Right lobe of liver (tissue), 6 donors: ENCODE results near the gene SYTL3. TPM values are rescaled to one million over a fixed set of nuclear protein-coding genes. Genes with fewer than 3 reads are reported as not detected.
"Not testable (repeated sequence)": the region's sequence is repeated elsewhere in the genome, so short reads cannot be mapped to it uniquely, and the experiment has no call there.

Experiments
- ATAC-seq, 4 donors: fragments of 200-7000 bp; cut with Tn5 transposase; one replicate each; pipeline ENCODE4 v1.9.1; 2020; ENCODE audit warnings: mild to moderate bottlenecking in 4 of 4, moderate library complexity in 4 of 4
- DNase-seq, 3 donors: peaks; one replicate each; pipeline ENCODE4 v3.0.0-alpha.2; 2020
- H3K27ac ChIP-seq, 3 donors: fragments of 200-600 bp; one replicate each; pipeline ENCODE4 v1.8.0; 2022
- H3K27me3 ChIP-seq, 2 donors: fragments of 200-600 bp; one replicate each; pipeline ENCODE4 v1.8.0; 2022
- H3K36me3 ChIP-seq, 4 donors: fragments of 200-600 bp; sonication (generic) in 1 of 4; one replicate each; pipeline versions ENCODE4 v1.5.1 to v1.8.0; 2017 to 2022; ENCODE audit warnings: control low read depth in 1 of 4
- H3K4me1 ChIP-seq, 4 donors: fragments of 200-600 bp; sonication (generic) in 1 of 4; one replicate each; pipeline versions ENCODE4 v1.5.1 to v1.8.0; 2017 to 2022; ENCODE audit warnings: control low read depth in 1 of 4
- H3K4me3 ChIP-seq, 3 donors: fragments of 200-600 bp; one replicate each; pipeline ENCODE4 v1.8.0; 2022
- H3K9me3 ChIP-seq, 4 donors: fragments of 200-600 bp; sonication (generic) in 1 of 4; one replicate each; pipeline versions ENCODE4 v1.5.1 to v1.8.0; 2017 to 2022; ENCODE audit warnings: control low read depth in 1 of 4
- CTCF ChIP-seq, 4 donors: fragments of 200-600 bp in 3 of 4; fragments of 450-650 bp in 1 of 4; IDR thresholded peaks; one replicate each; pipeline versions ENCODE4 v1.5.1 to v1.8.0; 2016 to 2022; ENCODE audit warnings: antibody characterized with exemption in 4 of 4, mild to moderate bottlenecking in 2 of 4
- POLR2A ChIP-seq: fragments of 450-650 bp; IDR thresholded peaks from one replicate; pipeline ENCODE4 v1.6.1; 2017; ENCODE audit warnings: antibody characterized with exemption, mild to moderate bottlenecking
- WGBS: methylation state at CpG from one replicate; pipeline ENCODE4 v1.1.6; 2018; ENCODE audit warnings: low coverage, low lambda C conversion rate; ENCODE audit not compliant: insufficient coverage; ENCODE audit errors: missing lambda C conversion rate; 5-methylcytosine and 5-hydroxymethylcytosine counted together
- intact Hi-C, 2 donors: fragments of 100-400 bp; cut with DNase I; formaldehyde crosslinking; loops; one replicate each; pipeline versions ENCODE4 v1.11.2 to v1.14.1; 2022
- total RNA-seq, 6 experiments: library from RNA; depleted of rRNA in 2 of 6; stranded (reverse); fragments of >200 nt in 2 of 6; fragmentation: NEBNext Ultra II Directional in 3 of 6; extraction: Animal tissue kit (Norgen Biotek cat#: 25700) in 3 of 6; gene quantifications; one replicate each; pipeline versions ENCODE4 v1.1.0 to v1.2.4, GENCODE V29; 2016 to 2023
- donor health status: DM: no; HTN: yes; CAD: no.
- donor health status: DM: no; HTN: no; CAD: no.
- donor health status: DM: no; HTN: no; CAD: no.
- donor health status: DM: no; HTN: yes; CAD: no.
- donor health status: DM: no; HTN: yes; CAD: no.

Gene SYTL3
- total RNA-seq, 6 experiments from 2014 or later: 0.66 to 1.7 (median 1.0) TPM

DNA sequence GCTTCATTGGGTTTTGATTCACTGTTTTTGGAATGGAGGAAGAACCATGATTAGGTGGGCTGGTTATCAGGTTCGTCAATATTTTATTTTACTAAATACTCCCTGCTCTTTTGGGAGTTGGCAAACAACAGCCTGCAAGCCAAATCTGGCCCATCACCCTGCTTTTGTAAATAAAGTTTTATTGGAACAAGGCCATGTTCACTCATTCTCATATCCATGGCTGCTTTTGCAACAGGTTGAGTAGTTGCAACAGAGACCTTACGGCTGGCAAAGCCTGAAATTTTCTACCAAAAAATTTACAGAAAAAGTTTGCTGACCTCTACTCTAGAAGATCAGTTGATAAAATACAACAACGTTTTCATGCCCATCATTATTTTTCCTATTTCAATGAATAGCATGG, 45.1 kb downstream of the SYTL3 start:
- ATAC-seq: peak in 1 of 4 donors; percentile 18
- peaks cover 0 to 4% (median 0%) of the 10 kb centered on the region in 4 donors for H3K4me1 ChIP-seq
- intact Hi-C loops: no loop called here
- H3K27ac ChIP-seq: no peak overlapping the region
- H3K9me3 ChIP-seq: no peaks in the 10 kb centered on the region
- TF ChIP-seq POLR2A (no peak), CTCF (IDR thresholded peaks at IDR 0.05) (no peak)
- peak in 1 of 3 donors; percentile 44 for DNase-seq
- no peak overlapping the region for H3K4me3 ChIP-seq
- no peaks in the 10 kb centered on the region for H3K27me3 ChIP-seq
- H3K36me3 ChIP-seq: no peaks in the 10 kb centered on the region
- WGBS: 21% methylated on average over 3 of the region's 3 CpGs

- no peak overlapping the region for H3K4me3 ChIP-seq
- H3K27me3 ChIP-seq: no peaks in the 10 kb centered on the region
- 89% methylated on average over 2 of the region's 2 CpGs for WGBS
- no peaks in the 10 kb centered on the region for H3K36me3 ChIP-seq
- no peaks in the 10 kb centered on the region for H3K4me1 ChIP-seq
- H3K27ac ChIP-seq: no peak overlapping the region
- H3K9me3 ChIP-seq: no peaks in the 10 kb centered on the region
- TF ChIP-seq CTCF (IDR thresholded peaks at IDR 0.05): no peak
- TF ChIP-seq POLR2A: no peak
- DNase-seq: peak in 1 of 3 donors; percentile 13
- intact Hi-C loops: no loop called here
- no peak for ATAC-seq
These were observed 48.0 kb downstream of the SYTL3 start for GRCh38 chr6:158697811-158698210.

- Histone ChIP-seq H3K9me3 (no peaks in the 10 kb centered on the region), H3K4me3 (no peak overlapping the region), H3K27ac (no peak overlapping the region), H3K4me1 (peaks cover 0 to 4% (median 2%) of the 10 kb centered on the region in 4 donors), H3K36me3 (no peaks in the 10 kb centered on the region), H3K27me3 (no peaks in the 10 kb centered on the region)
- TF ChIP-seq POLR2A: no peak
- no peak for TF ChIP-seq CTCF (IDR thresholded peaks at IDR 0.05)
- DNase-seq: peak in 1 of 3 donors; percentile 33
- peak in 1 of 4 donors; percentile 21 for ATAC-seq
- intact Hi-C loops: no loop called here
- no CpG with 5 or more reads among the region's 8 CpGs for WGBS
These were observed 49.1 kb downstream of the SYTL3 start for GRCh38 chr6:158698931-158699330.

GRCh38 chr6:158701268-158701667, 51.4 kb downstream of the SYTL3 start:
- ATAC-seq, intact Hi-C loops, H3K36me3 ChIP-seq, H3K27ac ChIP-seq, H3K9me3 ChIP-seq, H3K4me1 ChIP-seq, H3K27me3 ChIP-seq, H3K4me3 ChIP-seq: not testable (repeated sequence)
- 89% methylated on average over 3 of the region's 3 CpGs for WGBS
- peak in 1 of 3 donors; percentile 37 for DNase-seq

- Histone ChIP-seq H3K4me1 (peaks cover 0 to 10% (median 4%) of the 10 kb centered on the region in 4 donors), H3K27me3 (no peaks in the 10 kb centered on the region), H3K4me3 (no peak overlapping the region), H3K27ac (no peak overlapping the region), H3K36me3 (no peaks in the 10 kb centered on the region), H3K9me3 (no peaks in the 10 kb centered on the region)
- DNase-seq (peak in 1 of 3 donors; percentile 45), ATAC-seq (no peak)
- WGBS: 83% methylated on average over 4 of the region's 14 CpGs
- intact Hi-C loops: no loop called here
- TF ChIP-seq POLR2A: no peak
- TF ChIP-seq CTCF (IDR thresholded peaks at IDR 0.05): no peak
These were observed 53.4 kb downstream of the SYTL3 start for GRCh38 chr6:158703111-158703836.
